Caco-2 (cell line): Measurements from ENCODE around the gene MAD1L1. TPM values are rescaled to one million over a fixed set of nuclear protein-coding genes. Genes with fewer than 3 reads are reported as not detected.

ENCODE experiments used
- BruUV-seq: library from RNA; stranded (reverse); fragments of 400-500 nt; replicated peaks from 2 replicates; lab custom pipeline; 2021; lab: Mats Ljungman, UMichigan
- CTCF ChIA-PET: fragments of 300-600 bp; sonication (Branson Sonifier 250); formaldehyde crosslinking; loops from one replicate; lab custom pipeline; 2022; ENCODE audit warnings: antibody characterized with exemption; lab: Charles Lee
- POLR2A ChIA-PET: fragments of 300-600 bp; sonication (Branson Sonifier 250); formaldehyde crosslinking; loops from one replicate; lab custom pipeline; 2022; ENCODE audit warnings: antibody characterized with exemption; lab: Charles Lee
- DNase-seq, 2 experiments: peaks; one replicate each; pipeline versions ENCODE4 v3.0.0 to v3.0.0-alpha.2; 2020 to 2022
- H3K27me3 ChIP-seq: replicated peaks from 2 replicates; pipeline ENCODE4 v1.6.0; 2011; ENCODE audit warnings: low read length; ENCODE audit not compliant: control insufficient read depth, insufficient read depth
- H3K36me3 ChIP-seq: 2 replicates; pipeline ENCODE4 v1.5.1; 2011; ENCODE audit warnings: low read length; ENCODE audit not compliant: control insufficient read depth, insufficient read depth
- H3K4me1 ChIP-seq: fragments of 250-450 bp; sonication (Bioruptor Pico); 2 replicates; pipeline ENCODE4 v1.5.1; 2020; ENCODE audit warnings: mild to moderate bottlenecking
- H3K4me3 ChIP-seq: 2 replicates; pipeline ENCODE4 v1.5.1; 2011; ENCODE audit warnings: low read depth, mild to moderate bottlenecking, control low read depth, low read length
- H3K9me3 ChIP-seq: fragments of 250-450 bp; sonication (Bioruptor Pico); 2 replicates; pipeline ENCODE4 v1.5.1; 2020; ENCODE audit warnings: mild to moderate bottlenecking, moderate library complexity
- H3K27ac Mint-ChIP-seq: one replicate; pipeline ENCODE4 v1.8.0; 2022; ENCODE audit warnings: mixed read lengths; ENCODE audit not compliant: unreplicated experiment
- H3K27me3 Mint-ChIP-seq: one replicate; pipeline ENCODE4 v1.8.0; 2022; ENCODE audit warnings: mixed read lengths; ENCODE audit not compliant: insufficient read depth, unreplicated experiment
- H3K36me3 Mint-ChIP-seq: one replicate; pipeline ENCODE4 v1.8.0; 2022; ENCODE audit warnings: mild to moderate bottlenecking, mixed read lengths; ENCODE audit not compliant: insufficient read depth, unreplicated experiment
- H3K4me1 Mint-ChIP-seq: one replicate; pipeline ENCODE4 v1.8.0; 2022; ENCODE audit warnings: low read depth, mixed read lengths; ENCODE audit not compliant: unreplicated experiment
- H3K4me3 Mint-ChIP-seq: one replicate; pipeline ENCODE4 v1.8.0; 2022; ENCODE audit warnings: mild to moderate bottlenecking, moderate library complexity, mixed read lengths; ENCODE audit not compliant: unreplicated experiment
- H3K9me3 Mint-ChIP-seq: one replicate; pipeline ENCODE4 v1.8.0; 2022; ENCODE audit warnings: mixed read lengths; ENCODE audit not compliant: unreplicated experiment
- intact Hi-C: fragments of 100-400 bp; cut with micrococcal nuclease; formaldehyde crosslinking; loops from one replicate; pipeline ENCODE4 v1.10.0; 2022; ENCODE audit not compliant: unreplicated experiment
- total RNA-seq: library from RNA; stranded (reverse); gene quantifications from 2 replicates; pipeline ENCODE4 v1.2.3, GENCODE V29; 2022
- TF ChIP-seq, protein P1 (sequence below), 2 experiments: fragments of 200-600 bp in 1 of 2; IDR thresholded peaks; 1 replicate in 1 of 2; 2 replicates in 1 of 2; pipeline versions ENCODE4 v1.5.1 to v1.8.0; 2011 to 2022; ENCODE audit warnings: antibody characterized with exemption in 1 of 2, control low read depth in 1 of 2, inconsistent platforms in 1 of 2, low read depth in 1 of 2, low read length in 1 of 2, mild to moderate bottlenecking in 1 of 2, moderate library complexity in 1 of 2; ENCODE audit not compliant: insufficient read depth in 1 of 2, severe bottlenecking in 1 of 2, unreplicated experiment in 1 of 2

Gene MAD1L1
- total RNA-seq, 1 experiment from 2014 or later, result 58.6 TPM

DNA sequence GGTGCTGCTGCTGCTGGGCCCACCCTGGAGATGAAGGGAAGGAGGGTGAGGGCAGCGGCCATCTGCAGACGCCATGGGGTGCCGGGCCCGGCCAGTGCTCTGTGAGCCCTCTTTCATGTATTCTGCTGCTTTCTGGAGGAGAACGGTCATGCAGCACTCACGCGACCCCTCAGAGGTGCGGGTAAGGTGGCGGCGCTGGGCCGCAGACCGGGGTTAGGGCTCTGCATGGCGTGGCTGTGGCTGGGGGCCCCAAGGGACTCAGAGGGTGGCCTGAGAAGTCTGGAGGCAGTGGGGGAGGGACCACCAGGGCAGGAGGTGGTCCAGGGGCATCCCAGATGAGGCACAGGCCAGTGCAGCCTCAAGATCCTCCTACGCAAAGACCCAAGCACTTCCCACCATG lies 287.2 kb downstream of the MAD1L1 start:
- Mint-ChIP-seq H3K36me3 (peaks cover 27% of the 10 kb centered on the region), H3K27ac (no peak overlapping the region), H3K4me1 (no peaks in the 10 kb centered on the region), H3K4me3 (no peak overlapping the region), H3K27me3 (no peaks in the 10 kb centered on the region), H3K9me3 (no peaks in the 10 kb centered on the region)
- TF ChIP-seq, protein P1, sequence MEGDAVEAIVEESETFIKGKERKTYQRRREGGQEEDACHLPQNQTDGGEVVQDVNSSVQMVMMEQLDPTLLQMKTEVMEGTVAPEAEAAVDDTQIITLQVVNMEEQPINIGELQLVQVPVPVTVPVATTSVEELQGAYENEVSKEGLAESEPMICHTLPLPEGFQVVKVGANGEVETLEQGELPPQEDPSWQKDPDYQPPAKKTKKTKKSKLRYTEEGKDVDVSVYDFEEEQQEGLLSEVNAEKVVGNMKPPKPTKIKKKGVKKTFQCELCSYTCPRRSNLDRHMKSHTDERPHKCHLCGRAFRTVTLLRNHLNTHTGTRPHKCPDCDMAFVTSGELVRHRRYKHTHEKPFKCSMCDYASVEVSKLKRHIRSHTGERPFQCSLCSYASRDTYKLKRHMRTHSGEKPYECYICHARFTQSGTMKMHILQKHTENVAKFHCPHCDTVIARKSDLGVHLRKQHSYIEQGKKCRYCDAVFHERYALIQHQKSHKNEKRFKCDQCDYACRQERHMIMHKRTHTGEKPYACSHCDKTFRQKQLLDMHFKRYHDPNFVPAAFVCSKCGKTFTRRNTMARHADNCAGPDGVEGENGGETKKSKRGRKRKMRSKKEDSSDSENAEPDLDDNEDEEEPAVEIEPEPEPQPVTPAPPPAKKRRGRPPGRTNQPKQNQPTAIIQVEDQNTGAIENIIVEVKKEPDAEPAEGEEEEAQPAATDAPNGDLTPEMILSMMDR (IDR thresholded peaks at IDR 0.05; ENCODE audit: insufficient read depth in 1 of 2, low read depth in 1 of 2, low read length in 1 of 2, severe bottlenecking in 1 of 2, unreplicated experiment in 1 of 2), result no peak
- Histone ChIP-seq H3K36me3 (no peaks in the 10 kb centered on the region), H3K4me1 (no peaks in the 10 kb centered on the region), H3K4me3 (no peak overlapping the region), H3K9me3 (no peaks in the 10 kb centered on the region), H3K27me3 (no peaks in the 10 kb centered on the region)
- peak in 1 of 2 experiments; percentile 30 for DNase-seq
- intact Hi-C loops, result no loop called here
- ChIA-PET POLR2A (no interaction called here), CTCF (no interaction called here)
- BruUV-seq, result no TSS peak

DNA sequence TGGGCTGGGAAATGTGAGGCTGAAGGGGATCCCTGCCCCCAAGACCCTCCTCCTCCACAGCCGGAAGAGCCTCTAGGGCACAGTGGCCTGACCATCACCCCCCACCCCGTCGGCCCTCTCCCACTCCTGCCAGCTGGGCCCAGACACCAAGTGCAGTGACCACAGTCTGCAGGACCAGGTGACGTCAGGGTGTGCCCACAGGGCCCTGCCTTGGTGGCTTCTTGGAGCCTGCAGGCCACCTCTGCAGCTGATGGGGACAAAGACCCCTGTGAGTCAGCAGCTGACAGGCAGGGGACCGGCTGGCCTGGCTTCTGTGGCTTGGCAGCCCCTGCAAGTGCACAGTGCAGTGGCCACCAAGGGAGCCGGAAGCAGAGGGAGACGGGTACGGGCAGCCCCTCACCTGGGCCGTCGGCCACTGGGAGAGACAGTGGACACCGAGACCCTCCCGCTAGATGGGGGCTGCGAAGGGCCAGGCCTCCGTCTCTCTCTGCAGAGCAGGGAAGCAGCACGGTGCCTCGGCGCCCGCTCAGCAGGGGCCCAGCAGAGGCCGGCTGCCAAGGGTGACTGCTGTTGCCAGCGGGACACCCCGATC lies 288.0 kb downstream of the MAD1L1 start:
- POLR2A ChIA-PET, result no interaction called here
- H3K27me3 ChIP-seq, result no peaks in the 10 kb centered on the region
- BruUV-seq, result no TSS peak
- DNase-seq, result no peak
- no peak overlapping the region for H3K4me3 Mint-ChIP-seq
- CTCF ChIA-PET, result no interaction called here
- no peaks in the 10 kb centered on the region for H3K9me3 Mint-ChIP-seq
- H3K9me3 ChIP-seq, result no peaks in the 10 kb centered on the region
- H3K4me3 ChIP-seq, result no peak overlapping the region
- no peaks in the 10 kb centered on the region for H3K4me1 Mint-ChIP-seq
- H3K27me3 Mint-ChIP-seq, result no peaks in the 10 kb centered on the region
- intact Hi-C loops, result no loop called here
- peaks cover 27% of the 10 kb centered on the region for H3K36me3 Mint-ChIP-seq
- TF ChIP-seq, protein P1 (IDR thresholded peaks at IDR 0.05; ENCODE audit: insufficient read depth in 1 of 2, low read depth in 1 of 2, low read length in 1 of 2, severe bottlenecking in 1 of 2, unreplicated experiment in 1 of 2), result no peak
- H3K27ac Mint-ChIP-seq, result no peak overlapping the region
- H3K36me3 ChIP-seq, result no peaks in the 10 kb centered on the region
- H3K4me1 ChIP-seq, result no peaks in the 10 kb centered on the region

DNA sequence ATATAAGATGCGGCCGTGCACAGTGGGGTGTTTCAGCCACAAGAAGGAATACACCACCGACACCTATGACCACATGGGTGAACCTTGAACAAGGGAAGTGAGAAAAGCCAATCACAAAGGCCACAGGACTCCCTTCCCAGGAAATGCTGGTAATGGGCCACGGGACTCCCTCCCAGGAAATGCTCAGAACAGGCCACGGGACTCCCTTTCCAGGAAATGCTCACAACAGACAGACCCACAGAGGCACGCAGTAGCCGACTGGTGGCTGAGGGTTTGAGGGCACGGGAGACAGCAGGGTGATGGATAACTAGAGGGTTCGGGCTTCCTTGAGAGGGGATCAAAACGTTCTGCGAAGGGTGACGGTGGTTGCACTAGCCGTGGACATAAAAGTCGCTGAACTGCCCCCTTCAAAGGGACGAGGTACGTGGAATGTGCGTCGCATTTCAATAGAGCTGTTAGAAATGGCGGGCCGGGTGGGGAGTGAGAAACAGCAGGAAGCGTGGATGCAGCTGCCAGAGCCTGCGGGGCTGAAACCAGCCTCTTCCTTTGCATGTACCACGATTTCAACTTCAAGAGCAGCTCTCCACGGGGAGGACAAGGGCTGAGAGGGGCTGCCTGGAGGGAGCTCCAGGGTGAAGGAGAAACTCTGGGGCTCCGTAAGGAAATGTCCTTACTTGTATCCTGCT lies 288.7 kb downstream of the MAD1L1 start:
- H3K36me3 ChIP-seq, result no peaks in the 10 kb centered on the region
- POLR2A ChIA-PET, result no interaction called here
- no peak overlapping the region for H3K27ac Mint-ChIP-seq
- H3K36me3 Mint-ChIP-seq, result peaks cover 25% of the 10 kb centered on the region
- no peaks in the 10 kb centered on the region for H3K9me3 ChIP-seq
- TF ChIP-seq, protein P1 (IDR thresholded peaks at IDR 0.05; ENCODE audit: insufficient read depth in 1 of 2, low read depth in 1 of 2, low read length in 1 of 2, severe bottlenecking in 1 of 2, unreplicated experiment in 1 of 2), result no peak
- no peaks in the 10 kb centered on the region for H3K27me3 ChIP-seq
- H3K9me3 Mint-ChIP-seq, result no peaks in the 10 kb centered on the region
- no peak overlapping the region for H3K4me3 Mint-ChIP-seq
- H3K4me3 ChIP-seq, result no peak overlapping the region
- intact Hi-C loops, result no loop called here
- BruUV-seq, result no TSS peak
- no peak for DNase-seq
- CTCF ChIA-PET, result no interaction called here
- no peaks in the 10 kb centered on the region for H3K27me3 Mint-ChIP-seq
- H3K4me1 Mint-ChIP-seq, result no peaks in the 10 kb centered on the region
- H3K4me1 ChIP-seq, result no peaks in the 10 kb centered on the region
